Vein endothelial cell (primary cell): Measurements from ENCODE around the gene RUBCNL. TPM values are rescaled to one million over a fixed set of nuclear protein-coding genes. Genes with fewer than 3 reads are reported as not detected.

ENCODE experiments used
- small RNA-seq: library from RNA; depleted of rRNA; stranded (forward); fragments of <200 nt; gene quantifications from one replicate; pipeline ENCODE3, GENCODE V24; 2012
- total RNA-seq: library from RNA; depleted of rRNA; stranded (reverse); fragments of >200 nt; gene quantifications from 2 replicates; pipeline ENCODE4 v1.2.3, GENCODE V29; 2012

RUBCNL gene, protein sequence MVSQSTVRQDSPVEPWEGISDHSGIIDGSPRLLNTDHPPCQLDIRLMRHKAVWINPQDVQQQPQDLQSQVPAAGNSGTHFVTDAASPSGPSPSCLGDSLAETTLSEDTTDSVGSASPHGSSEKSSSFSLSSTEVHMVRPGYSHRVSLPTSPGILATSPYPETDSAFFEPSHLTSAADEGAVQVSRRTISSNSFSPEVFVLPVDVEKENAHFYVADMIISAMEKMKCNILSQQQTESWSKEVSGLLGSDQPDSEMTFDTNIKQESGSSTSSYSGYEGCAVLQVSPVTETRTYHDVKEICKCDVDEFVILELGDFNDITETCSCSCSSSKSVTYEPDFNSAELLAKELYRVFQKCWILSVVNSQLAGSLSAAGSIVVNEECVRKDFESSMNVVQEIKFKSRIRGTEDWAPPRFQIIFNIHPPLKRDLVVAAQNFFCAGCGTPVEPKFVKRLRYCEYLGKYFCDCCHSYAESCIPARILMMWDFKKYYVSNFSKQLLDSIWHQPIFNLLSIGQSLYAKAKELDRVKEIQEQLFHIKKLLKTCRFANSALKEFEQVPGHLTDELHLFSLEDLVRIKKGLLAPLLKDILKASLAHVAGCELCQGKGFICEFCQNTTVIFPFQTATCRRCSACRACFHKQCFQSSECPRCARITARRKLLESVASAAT
- not detected in 2 replicates for total RNA-seq

GRCh38 chr13:46387064-46387851 lies at the start of gene RUBCNL:
Gene RUBCNL, minus strand, starts transcription at chr13:46387252. Its CDS starts 14,777 bp downstream, at chr13:46372475.

Small RNA genes within 50 kb of the gene (small RNA-seq; reads per million reads assigned to genes)
- gene RNU2-6P (91.8 reads per million, percentile 99 among the genes with 10 or more reads in this experiment), gene RNU6-68P (not detected)

Other genes with a start within 250 kb of the RUBCNL start
- under 0.01 and 0.10 TPM in 2 replicates for gene LCP1, start 205.1 kb downstream of the RUBCNL start, total RNA-seq
- gene LRRC63, start 175.3 kb downstream of the RUBCNL start, total RNA-seq, result 0.10 TPM in 1 of 2 replicates, not detected in the other
- 17.0 and 23.8 TPM in 2 replicates for gene LRCH1, start 165.9 kb upstream of the RUBCNL start, total RNA-seq